ENCODE data around the gene NUCB2. TPM values are rescaled to one million over a fixed set of nuclear protein-coding genes. Genes with fewer than 3 reads are reported as not detected.

NUCB2 gene
- total RNA-seq, 4 donors from 2014 or later, result 41.1 to 79.5 (median 47.5) TPM

- ATAC-seq, result no peak
- no peak overlapping the region for H3K27ac ChIP-seq
- H3K36me3 ChIP-seq, result no peaks in the 10 kb centered on the region
- no peak overlapping the region for H3K4me3 ChIP-seq
- H3K27me3 ChIP-seq, result no peaks in the 10 kb centered on the region
- no peaks in the 10 kb centered on the region for H3K9me3 ChIP-seq
- TF ChIP-seq POLR2AphosphoS5 (IDR thresholded peaks at IDR 0.05) (no peak), POLR2A (IDR thresholded peaks at IDR 0.05) (no peak), EP300 (IDR thresholded peaks at IDR 0.05) (no peak), CTCF (IDR thresholded peaks at IDR 0.05) (no peak)
- H3K4me1 ChIP-seq, result no peaks in the 10 kb centered on the region
- WGBS, 2 donors (ENCODE audit: low coverage in 1 of 2), result 60 to 76% methylated on average over 2 to 4 of the region's 4 CpGs
These were observed 23.8 kb upstream of the NUCB2 start for GRCh38 chr11:17252704-17253103.

- H3K9me3 ChIP-seq, result no peaks in the 10 kb centered on the region
- no peak overlapping the region for H3K27ac ChIP-seq
- H3K27me3 ChIP-seq, result no peaks in the 10 kb centered on the region
- no peaks in the 10 kb centered on the region for H3K4me1 ChIP-seq
- 61 to 83% methylated on average over 1 to 3 of the region's 3 CpGs for WGBS, 2 donors (ENCODE audit: low coverage in 1 of 2)
- H3K4me3 ChIP-seq, result no peak overlapping the region
- TF ChIP-seq EP300 (IDR thresholded peaks at IDR 0.05) (no peak), POLR2AphosphoS5 (IDR thresholded peaks at IDR 0.05) (no peak), POLR2A (IDR thresholded peaks at IDR 0.05) (no peak), CTCF (IDR thresholded peaks at IDR 0.05) (no peak)
- ATAC-seq, result no peak
- no peaks in the 10 kb centered on the region for H3K36me3 ChIP-seq
These were observed 20.0 kb upstream of the NUCB2 start for GRCh38 chr11:17256512-17256911.

GRCh38 chr11:17257196-17257595 lies 19.3 kb upstream of the NUCB2 start:
- Histone ChIP-seq H3K4me3 (no peak overlapping the region), H3K36me3 (no peaks in the 10 kb centered on the region), H3K4me1 (no peaks in the 10 kb centered on the region), H3K27me3 (no peaks in the 10 kb centered on the region), H3K9me3 (no peaks in the 10 kb centered on the region), H3K27ac (no peak overlapping the region)
- TF ChIP-seq EP300 (IDR thresholded peaks at IDR 0.05), result no peak
- no peak for TF ChIP-seq POLR2A (IDR thresholded peaks at IDR 0.05)
- no peak for TF ChIP-seq CTCF (IDR thresholded peaks at IDR 0.05)
- TF ChIP-seq POLR2AphosphoS5 (IDR thresholded peaks at IDR 0.05), result no peak
- no peak for ATAC-seq
- 17 to 63% methylated on average over 1 of the region's 1 CpG for WGBS, 2 donors (ENCODE audit: low coverage in 1 of 2)

- Histone ChIP-seq H3K9me3 (no peaks in the 10 kb centered on the region), H3K27ac (no peak overlapping the region), H3K4me1 (no peaks in the 10 kb centered on the region), H3K27me3 (no peaks in the 10 kb centered on the region), H3K36me3 (no peaks in the 10 kb centered on the region), H3K4me3 (no peak overlapping the region)
- no peak for ATAC-seq
- no peak for TF ChIP-seq CTCF (IDR thresholded peaks at IDR 0.05)
- TF ChIP-seq EP300 (IDR thresholded peaks at IDR 0.05), result no peak
- TF ChIP-seq POLR2AphosphoS5 (IDR thresholded peaks at IDR 0.05), result no peak
- no peak for TF ChIP-seq POLR2A (IDR thresholded peaks at IDR 0.05)
These were observed 17.9 kb upstream of the NUCB2 start for GRCh38 chr11:17258670-17259069.

GRCh38 chr11:17259519-17259918 lies 17.0 kb upstream of the NUCB2 start:
- H3K27me3 ChIP-seq, result no peaks in the 10 kb centered on the region
- no peaks in the 10 kb centered on the region for H3K9me3 ChIP-seq
- no peak for ATAC-seq
- WGBS, 2 donors (ENCODE audit: low coverage in 1 of 2), result 88 to 100% methylated on average over 1 of the region's 1 CpG
- no peaks in the 10 kb centered on the region for H3K4me1 ChIP-seq
- H3K4me3 ChIP-seq, result no peak overlapping the region
- TF ChIP-seq EP300 (IDR thresholded peaks at IDR 0.05) (no peak), POLR2A (IDR thresholded peaks at IDR 0.05) (no peak), POLR2AphosphoS5 (IDR thresholded peaks at IDR 0.05) (no peak), CTCF (IDR thresholded peaks at IDR 0.05) (no peak)
- H3K27ac ChIP-seq, result no peak overlapping the region
- H3K36me3 ChIP-seq, result no peaks in the 10 kb centered on the region
